NCI-H446 treated with DMSO at 0.1 percent for 48 hours (cell line): ENCODE measurements around the gene TMPRSS7.

Source experiments
- DNase-seq: peaks from one replicate; lab custom pipeline; 2025; lab: John Stamatoyannopoulos, UW

Gene TMPRSS7, protein sequence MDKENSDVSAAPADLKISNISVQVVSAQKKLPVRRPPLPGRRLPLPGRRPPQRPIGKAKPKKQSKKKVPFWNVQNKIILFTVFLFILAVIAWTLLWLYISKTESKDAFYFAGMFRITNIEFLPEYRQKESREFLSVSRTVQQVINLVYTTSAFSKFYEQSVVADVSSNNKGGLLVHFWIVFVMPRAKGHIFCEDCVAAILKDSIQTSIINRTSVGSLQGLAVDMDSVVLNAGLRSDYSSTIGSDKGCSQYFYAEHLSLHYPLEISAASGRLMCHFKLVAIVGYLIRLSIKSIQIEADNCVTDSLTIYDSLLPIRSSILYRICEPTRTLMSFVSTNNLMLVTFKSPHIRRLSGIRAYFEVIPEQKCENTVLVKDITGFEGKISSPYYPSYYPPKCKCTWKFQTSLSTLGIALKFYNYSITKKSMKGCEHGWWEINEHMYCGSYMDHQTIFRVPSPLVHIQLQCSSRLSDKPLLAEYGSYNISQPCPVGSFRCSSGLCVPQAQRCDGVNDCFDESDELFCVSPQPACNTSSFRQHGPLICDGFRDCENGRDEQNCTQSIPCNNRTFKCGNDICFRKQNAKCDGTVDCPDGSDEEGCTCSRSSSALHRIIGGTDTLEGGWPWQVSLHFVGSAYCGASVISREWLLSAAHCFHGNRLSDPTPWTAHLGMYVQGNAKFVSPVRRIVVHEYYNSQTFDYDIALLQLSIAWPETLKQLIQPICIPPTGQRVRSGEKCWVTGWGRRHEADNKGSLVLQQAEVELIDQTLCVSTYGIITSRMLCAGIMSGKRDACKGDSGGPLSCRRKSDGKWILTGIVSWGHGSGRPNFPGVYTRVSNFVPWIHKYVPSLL

DNA sequence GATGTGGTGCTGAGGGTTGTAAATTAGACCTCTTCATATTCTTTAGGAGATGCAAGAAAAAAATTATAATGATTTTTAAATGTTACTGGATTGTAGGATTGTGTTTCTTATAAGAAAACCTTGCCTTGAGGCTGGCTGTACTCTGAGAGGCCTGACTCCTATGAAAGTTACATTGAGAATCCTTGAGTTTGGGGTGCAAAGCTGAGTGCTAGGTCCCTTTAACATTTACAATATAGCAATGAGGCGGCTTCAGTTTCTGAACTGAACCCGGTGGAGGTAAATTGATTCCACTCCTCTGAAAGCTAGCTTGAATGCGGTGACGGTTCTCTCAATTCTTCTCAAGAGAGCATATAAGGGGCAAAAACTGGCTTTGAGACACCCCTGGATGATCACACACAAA, at the start of gene TMPRSS7:
TMPRSS7 (plus strand) TSS at position 301 of the 400 bp plus-strand sequence. CDS start 110 bp downstream, outside the sequence.
- no peak for DNase-seq

DNA sequence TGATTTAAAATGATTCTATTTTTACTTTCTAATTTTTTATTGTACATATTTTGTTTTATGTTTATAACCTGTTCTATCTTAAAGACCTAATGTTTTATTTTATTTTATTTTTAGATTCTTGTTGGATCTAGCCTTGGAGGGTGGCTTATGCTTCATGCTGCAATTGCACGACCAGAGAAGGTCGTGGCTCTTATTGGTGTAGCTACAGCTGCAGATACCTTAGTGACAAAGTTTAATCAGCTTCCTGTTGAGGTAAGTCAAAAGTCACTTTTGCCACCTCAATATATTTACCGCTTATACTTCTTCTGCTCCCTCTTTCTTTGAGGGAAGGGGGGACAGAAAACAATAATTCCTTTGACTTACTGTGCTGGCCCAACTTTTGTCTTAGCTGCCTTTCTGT, 47.7 kb upstream of the TMPRSS7 start:
- DNase-seq: no peak

GRCh38 chr3:111989061-111989678, 45.4 kb upstream of the TMPRSS7 start:
- peak; percentile 26 for DNase-seq

DNA sequence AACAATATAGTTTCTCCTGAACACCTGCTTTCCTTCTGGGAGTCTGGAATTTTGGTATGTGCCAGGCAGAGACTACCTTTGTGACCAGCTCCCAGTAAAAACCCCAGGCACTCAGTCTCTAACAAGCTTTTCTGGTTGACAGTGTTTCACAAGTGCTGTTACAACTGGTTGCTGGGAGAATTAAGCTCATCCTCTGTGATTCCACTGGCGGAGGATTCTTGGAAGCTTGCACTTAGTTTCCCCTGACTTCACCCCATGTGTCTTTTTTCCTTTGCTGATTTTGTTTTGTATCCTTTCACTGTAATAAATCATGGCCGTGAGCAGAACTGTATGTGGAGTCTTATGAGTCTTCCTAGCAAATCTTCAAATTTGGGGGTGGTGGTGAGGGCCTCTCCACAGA, 41.5 kb upstream of the TMPRSS7 start:
- DNase-seq: no peak

GRCh38 chr3:111998636-111999483, 35.7 kb upstream of the TMPRSS7 start, which contains the start of gene TAGLN3:
Gene TAGLN3 (plus strand): TSS chr3:111998922. CDS start chr3:111999423, 501 bp downstream.
- no peak for DNase-seq

GRCh38 chr3:111999484-112000324, 34.8 kb upstream of the TMPRSS7 start:
- DNase-seq: no peak

DNA sequence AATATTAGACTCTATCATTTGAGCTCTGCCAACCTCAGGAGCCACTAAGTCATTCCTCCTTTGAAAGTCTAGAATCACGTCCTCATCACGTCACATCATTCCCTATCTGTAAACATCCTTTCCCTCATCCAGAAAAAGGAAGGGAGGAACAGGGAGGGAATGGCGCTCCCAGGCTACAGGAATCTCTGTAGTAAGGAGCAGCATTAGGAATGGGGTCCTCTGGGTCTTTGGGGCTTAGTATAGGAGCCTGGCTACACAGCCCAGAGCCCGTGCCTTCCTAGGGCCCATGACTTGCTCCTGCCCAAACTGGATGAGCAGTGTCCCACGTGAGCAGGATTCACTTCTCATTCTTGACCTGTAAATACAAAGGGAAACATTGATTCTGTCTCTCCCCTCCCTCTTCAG, 34.2 kb upstream of the TMPRSS7 start:
- no peak for DNase-seq

GRCh38 chr3:112000966-112001365, 33.6 kb upstream of the TMPRSS7 start:
- DNase-seq: no peak

DNA sequence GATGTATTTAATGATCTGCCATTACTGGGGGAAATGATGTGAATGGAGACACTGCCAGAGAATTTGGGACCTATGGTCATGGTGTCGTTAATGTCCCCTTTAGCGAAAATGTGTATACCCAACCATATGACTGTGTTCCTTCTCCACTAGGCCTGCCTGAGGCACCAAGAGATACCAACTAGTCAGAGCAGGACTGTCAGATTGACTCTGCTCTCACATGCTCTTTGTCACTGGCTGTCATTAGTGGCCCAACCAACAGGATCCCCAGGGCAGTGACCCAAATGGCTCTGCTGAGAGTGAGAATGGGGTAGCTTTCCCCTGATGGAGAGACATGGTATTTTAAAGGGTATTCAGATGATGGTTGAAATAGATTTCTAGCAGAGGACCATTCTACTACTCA, 33.0 kb upstream of the TMPRSS7 start:
- DNase-seq: no peak

DNA sequence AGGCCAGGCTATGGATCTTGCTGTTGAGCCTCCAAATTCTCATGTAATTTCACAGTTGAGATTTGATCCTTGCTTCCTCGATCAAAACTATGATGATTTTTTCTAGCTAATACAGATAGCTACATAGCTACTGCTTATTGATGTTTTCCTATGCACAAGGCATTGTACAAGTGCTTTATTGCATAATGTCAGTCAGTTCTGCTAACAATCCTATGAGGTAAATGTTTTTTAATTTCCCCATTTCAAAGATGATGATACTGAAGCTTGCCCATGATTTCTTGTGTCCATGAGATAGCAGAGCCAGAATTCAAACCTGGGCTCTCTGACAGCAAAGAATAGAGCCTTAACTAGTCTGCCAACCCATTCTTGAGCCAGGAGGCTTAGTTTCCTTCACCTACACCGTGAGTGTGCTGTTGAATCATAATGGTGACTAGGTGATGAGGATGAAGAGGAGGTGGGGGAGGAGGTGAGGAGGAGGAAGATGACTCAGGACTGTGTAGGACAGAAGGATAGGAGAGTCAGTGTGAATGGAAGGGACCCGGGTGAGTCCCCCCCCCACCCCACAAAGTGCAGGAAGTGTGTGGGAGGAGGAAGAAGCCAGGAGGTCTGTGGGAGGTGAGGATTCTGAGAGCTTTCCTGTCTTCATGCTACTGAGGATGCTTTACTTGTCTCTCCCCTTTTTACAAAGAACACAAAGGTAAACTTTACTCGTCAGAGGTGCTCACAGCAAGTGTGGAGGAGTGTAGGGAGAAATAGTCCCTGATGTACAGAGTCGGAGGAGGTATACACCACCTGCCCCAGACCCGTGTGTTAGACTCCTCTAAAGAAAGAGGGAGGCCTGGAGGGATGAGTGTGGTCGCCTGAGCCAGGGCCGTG, 32.2 kb upstream of the TMPRSS7 start:
- no peak for DNase-seq

DNA sequence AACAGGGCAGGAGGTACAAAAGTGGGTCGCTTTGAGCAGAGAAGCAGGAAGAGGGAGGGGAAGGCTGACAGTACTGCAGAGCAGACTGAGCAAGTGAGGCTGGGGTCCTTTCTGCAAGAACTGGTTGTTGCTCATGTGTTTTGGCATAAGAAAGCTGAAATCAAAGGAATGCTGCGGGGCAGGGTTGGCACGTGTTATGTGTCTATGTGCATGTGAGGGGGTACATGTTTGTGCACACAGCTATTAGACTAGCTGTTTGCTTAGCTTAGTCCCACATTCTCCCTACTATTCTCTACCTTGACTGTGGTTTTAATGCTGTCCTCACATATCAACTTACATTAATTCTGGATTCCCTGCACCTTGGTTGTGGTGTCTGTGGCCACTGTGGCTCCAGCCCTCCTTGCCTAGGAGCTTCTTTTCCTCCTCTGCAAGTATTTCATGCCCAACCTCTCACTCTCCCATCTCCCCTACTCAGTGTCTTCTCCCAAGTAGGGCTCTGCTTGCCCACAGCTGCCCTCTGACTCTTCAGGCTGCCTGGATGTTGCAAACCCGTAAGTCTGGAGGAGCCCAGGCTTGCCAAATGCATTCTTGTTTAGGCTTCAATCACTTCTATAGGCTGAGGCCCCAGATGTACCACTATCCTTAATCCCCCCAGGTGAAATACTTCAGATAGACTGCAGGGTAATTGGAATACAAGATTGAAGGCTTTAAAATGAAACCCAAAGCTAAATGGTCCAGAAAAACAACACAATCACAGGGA, 31.0 kb upstream of the TMPRSS7 start:
- no peak for DNase-seq

DNA sequence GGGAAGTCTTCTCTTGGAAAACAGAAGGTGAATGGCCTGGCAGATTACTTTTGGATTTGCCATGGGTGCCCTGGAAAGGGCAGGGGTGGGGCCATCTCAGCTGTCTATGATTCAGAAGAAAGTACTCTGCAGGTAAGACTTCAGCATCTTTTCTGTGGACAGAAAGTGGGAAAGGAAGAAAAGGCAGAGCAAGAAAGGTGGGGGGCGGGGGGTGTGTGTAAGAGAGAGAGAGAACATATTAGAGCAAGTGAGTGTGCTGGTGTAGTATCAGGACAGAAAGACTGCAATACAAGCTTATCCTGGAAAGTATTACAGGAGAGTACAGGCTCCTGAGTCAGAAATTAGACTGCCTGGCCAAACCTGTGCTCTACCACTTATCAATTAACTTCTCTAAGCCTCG, 30.3 kb upstream of the TMPRSS7 start:
- DNase-seq: no peak

DNA sequence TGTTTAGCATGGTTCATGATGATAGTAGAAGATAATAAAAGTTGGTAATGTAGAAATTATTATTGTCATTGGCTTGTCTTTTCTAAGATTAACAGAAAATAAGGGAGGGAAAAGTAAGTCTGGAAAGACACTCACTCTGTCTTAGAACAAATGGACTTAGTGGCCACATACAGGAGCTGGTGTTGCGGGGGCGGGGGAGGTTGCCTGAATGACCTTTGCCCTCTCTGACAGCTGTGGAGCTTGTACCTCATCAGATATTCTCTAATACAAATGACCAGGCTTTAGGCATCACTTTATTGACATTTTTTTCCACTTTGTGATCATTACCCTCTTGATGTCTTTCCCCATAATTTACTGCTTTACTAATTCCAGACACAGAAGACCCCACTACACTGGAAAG, 29.9 kb upstream of the TMPRSS7 start:
- no peak for DNase-seq

DNA sequence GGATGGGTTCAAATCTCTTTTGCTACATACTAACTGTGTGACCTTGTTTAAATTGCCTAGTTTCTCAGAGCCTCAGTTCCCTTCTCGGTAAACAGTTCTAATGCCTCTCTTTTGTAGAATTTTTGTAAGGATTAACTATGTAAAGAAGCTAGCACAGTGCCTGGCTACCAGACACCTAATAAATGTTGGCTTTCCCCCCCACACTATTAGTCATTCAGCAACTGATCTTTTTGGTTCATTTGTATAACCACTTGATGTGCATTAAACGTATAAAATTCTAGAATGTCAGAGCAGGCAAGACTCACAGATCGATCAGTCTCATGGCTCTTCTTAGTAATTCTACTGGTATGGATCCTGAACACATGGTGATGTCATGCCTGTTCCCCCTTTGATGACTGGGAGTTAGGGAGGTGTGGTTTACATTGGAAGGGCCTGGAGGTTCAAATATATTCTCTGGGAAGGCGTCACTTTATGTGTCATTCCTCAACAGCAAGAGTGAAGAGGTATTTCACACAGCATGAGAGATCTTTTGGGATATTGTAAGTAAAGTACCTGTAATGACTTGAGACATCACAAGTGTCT, 29.4 kb upstream of the TMPRSS7 start:
- DNase-seq: no peak

DNA sequence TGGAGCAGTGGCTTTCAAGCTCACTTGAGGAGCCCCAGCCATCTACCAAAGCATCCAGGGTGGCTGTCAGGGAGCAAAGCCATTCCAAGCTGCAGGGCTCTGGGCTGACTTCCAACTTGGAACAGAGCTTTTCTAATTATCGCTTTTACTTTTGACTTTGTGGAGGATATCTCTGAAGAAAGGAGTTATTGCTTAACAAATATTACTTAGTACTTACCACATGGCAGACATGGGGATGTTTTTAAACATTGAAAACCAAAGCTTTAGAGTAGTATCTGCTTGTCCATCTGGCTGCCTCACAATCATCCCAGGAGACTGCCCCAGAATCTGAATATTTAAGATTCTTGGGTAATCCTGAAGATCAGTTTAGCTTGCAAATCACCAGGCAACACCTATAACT, 26.9 kb upstream of the TMPRSS7 start:
- DNase-seq: peak; percentile 9

DNA sequence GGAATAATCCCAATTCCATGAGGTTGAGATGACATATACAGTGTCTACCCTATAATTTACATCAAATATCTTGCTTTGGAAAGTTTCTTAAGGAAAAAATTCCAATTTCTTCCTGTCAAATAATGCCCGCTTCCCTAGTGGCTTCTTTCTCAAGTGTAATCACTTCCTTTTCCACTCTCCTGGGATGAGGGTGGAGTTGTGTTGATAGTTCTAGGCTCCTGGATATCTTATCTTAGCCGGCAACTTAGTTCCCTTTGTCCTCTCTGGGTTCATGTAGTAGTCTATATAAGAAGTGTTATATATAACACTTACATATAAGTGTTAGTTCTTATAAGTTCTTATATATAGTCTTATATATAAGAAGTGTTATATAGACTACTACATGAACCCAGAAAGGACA, 24.9 kb upstream of the TMPRSS7 start:
- no peak for DNase-seq

DNA sequence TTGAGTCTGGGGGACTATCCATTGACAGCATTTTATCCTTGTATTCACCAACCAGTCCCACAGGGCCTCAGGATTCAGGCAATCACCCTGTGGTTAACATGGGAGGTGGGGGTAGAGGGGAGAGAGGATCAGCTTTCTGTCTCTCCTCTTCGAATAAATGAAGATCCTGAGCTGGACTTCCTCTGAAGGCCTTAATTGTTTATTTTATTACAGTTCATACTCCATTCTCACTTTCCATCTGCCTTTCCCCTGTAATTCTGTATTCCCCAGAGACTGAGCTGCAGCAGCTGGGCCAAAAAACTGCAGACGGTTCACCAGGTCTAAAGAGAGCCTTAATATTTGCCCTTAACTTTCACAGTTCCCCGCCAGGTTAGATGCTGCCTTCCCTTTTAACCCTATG, 23.9 kb upstream of the TMPRSS7 start:
- DNase-seq: peak; percentile 54

DNA sequence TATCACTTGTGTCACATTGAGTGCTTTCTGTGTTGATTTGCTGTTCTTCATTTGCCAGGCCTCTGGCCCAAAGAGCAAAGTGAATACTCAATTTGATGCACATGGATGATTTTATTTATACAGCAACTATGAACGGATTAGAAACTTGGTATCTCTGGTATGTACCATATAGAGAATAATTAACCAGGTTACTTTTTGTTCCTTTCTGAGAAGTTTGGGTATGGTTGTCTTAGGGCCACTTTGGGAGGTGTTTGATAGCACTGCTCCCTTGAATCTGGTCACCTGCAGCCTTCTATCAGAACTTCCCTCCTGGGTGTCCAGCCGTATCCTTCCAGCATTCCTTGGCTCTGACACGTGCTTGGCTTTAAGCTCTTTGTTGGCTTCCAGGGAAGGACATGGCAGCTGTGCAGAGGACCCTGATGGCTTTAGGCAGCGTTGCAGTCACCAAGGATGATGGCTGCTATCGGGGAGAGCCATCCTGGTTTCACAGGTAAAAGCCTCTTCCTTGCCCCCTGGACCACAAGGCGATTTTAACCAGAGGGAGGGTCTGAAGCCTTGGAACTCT, 23.1 kb upstream of the TMPRSS7 start:
- DNase-seq: no peak
